Measurements from ENCODE around the gene RS1. TPM values are rescaled to one million over a fixed set of nuclear protein-coding genes. Genes with fewer than 3 reads are reported as not detected.

The RS1 gene
- total RNA-seq, 1 experiment from 2014 or later = not detected

DNA sequence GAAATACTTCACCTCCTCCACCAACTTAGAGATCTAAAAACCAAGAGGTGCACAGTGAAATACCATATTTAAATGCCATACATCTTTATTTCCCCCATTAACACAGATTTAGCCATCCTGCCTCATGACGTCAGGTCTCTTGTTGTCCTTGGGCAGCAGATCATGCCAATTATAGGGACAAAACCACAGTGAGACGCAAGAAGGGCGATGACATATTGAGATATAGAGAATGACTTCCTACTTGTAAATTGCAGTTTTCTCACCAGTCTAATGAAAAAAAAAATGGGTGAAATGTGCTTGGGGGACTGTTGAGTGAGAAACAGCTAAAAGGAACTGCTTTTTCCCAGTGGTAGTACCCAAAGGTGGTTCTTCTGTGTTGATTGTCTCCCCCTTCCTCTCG, 24.3 kb downstream of the RS1 start:
- POLR2A ChIA-PET (ENCODE audit: unreplicated experiment) = no interaction called here
- Histone ChIP-seq H4K20me1 (ENCODE audit: low read length) (no peaks in the 10 kb centered on the region), H2AFZ (ENCODE audit: low read length) (no peak overlapping the region), H3K4me3 (ENCODE audit: low read length) (no peak overlapping the region), H3K9me2 (replicated peaks; ENCODE audit: low read length) (no peaks in the 10 kb centered on the region), H3K36me3 (ENCODE audit: low read depth, low read length) (no peaks in the 10 kb centered on the region), H3K27ac (ENCODE audit: low read length) (no peak overlapping the region), H3K4me1 (ENCODE audit: insufficient read depth, low read length) (no peaks in the 10 kb centered on the region), H3K79me2 (ENCODE audit: low read length) (no peaks in the 10 kb centered on the region), H3K9me3 (ENCODE audit: low read length) (no peaks in the 10 kb centered on the region), H3K4me2 (ENCODE audit: low read length) (no peak overlapping the region), H3K27me3 (ENCODE audit: low read length) (no peaks in the 10 kb centered on the region), H3F3A (ENCODE audit: low read length, unreplicated experiment) (no peaks in the 10 kb centered on the region), H3K9ac (ENCODE audit: low read length) (no peak overlapping the region)
- TF ChIP-seq EZH2phosphoT487 (IDR thresholded peaks at IDR 0.05; ENCODE audit: borderline replicate concordance, low read length) (no peak), EZH2 (IDR thresholded peaks at IDR 0.05; ENCODE audit: low read length, unreplicated experiment) (no peak)
- TF ChIP-seq, protein P1, sequence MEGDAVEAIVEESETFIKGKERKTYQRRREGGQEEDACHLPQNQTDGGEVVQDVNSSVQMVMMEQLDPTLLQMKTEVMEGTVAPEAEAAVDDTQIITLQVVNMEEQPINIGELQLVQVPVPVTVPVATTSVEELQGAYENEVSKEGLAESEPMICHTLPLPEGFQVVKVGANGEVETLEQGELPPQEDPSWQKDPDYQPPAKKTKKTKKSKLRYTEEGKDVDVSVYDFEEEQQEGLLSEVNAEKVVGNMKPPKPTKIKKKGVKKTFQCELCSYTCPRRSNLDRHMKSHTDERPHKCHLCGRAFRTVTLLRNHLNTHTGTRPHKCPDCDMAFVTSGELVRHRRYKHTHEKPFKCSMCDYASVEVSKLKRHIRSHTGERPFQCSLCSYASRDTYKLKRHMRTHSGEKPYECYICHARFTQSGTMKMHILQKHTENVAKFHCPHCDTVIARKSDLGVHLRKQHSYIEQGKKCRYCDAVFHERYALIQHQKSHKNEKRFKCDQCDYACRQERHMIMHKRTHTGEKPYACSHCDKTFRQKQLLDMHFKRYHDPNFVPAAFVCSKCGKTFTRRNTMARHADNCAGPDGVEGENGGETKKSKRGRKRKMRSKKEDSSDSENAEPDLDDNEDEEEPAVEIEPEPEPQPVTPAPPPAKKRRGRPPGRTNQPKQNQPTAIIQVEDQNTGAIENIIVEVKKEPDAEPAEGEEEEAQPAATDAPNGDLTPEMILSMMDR (conservative IDR thresholded peaks at IDR 0.05; ENCODE audit: low read depth, low read length) = no peak
- intact Hi-C loops (cut with micrococcal nuclease) = no loop called here
- no peak for ATAC-seq
- DNase-seq = no peak
- CTCF ChIA-PET = no interaction called here
- BruUV-seq (replicated peaks) = no TSS peak

DNA sequence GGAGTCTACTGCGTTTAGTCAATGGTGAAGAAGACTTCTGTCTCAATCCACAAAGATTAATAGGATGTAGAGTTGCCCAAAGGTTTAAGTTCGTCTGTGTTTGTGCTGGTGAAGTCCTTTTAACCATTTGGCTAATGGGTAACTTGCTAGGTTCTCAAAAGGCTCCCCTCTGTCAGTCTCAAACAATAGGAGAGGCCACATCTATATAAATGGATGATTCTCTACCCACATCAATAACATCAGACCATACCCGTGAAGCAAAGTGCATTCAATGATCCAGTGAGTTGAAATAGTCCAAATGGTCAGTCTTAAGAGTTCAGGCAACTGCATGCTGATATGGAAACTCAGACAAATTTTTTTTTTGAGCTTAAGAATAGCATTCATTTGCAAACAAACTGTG, 28.1 kb downstream of the RS1 start:
- Histone ChIP-seq H3K36me3 (ENCODE audit: low read depth, low read length) (no peaks in the 10 kb centered on the region), H3K4me1 (ENCODE audit: insufficient read depth, low read length) (no peaks in the 10 kb centered on the region), H3F3A (ENCODE audit: low read length, unreplicated experiment) (no peaks in the 10 kb centered on the region), H3K27ac (ENCODE audit: low read length) (no peak overlapping the region), H3K9ac (ENCODE audit: low read length) (no peak overlapping the region), H2AFZ (ENCODE audit: low read length) (no peak overlapping the region), H4K20me1 (ENCODE audit: low read length) (no peaks in the 10 kb centered on the region), H3K9me3 (ENCODE audit: low read length) (no peaks in the 10 kb centered on the region), H3K27me3 (ENCODE audit: low read length) (no peaks in the 10 kb centered on the region), H3K4me3 (ENCODE audit: low read length) (no peak overlapping the region), H3K79me2 (ENCODE audit: low read length) (no peaks in the 10 kb centered on the region), H3K4me2 (ENCODE audit: low read length) (no peak overlapping the region), H3K9me2 (replicated peaks; ENCODE audit: low read length) (no peaks in the 10 kb centered on the region)
- TF ChIP-seq EZH2phosphoT487 (IDR thresholded peaks at IDR 0.05; ENCODE audit: borderline replicate concordance, low read length) = no peak
- no peak for TF ChIP-seq EZH2 (IDR thresholded peaks at IDR 0.05; ENCODE audit: low read length, unreplicated experiment)
- TF ChIP-seq, protein P1 (conservative IDR thresholded peaks at IDR 0.05; ENCODE audit: low read depth, low read length) = no peak
- DNase-seq (no peak), ATAC-seq (no peak)
- no TSS peak for BruUV-seq (replicated peaks)
- CTCF ChIA-PET = no interaction called here
- intact Hi-C loops (cut with micrococcal nuclease) = no loop called here
- POLR2A ChIA-PET (ENCODE audit: unreplicated experiment) = no interaction called here

- Histone ChIP-seq H3K9ac (ENCODE audit: low read length) (no peak overlapping the region), H3K4me1 (ENCODE audit: insufficient read depth, low read length) (no peaks in the 10 kb centered on the region), H3K4me2 (ENCODE audit: low read length) (no peak overlapping the region), H3K27me3 (ENCODE audit: low read length) (no peaks in the 10 kb centered on the region), H3K4me3 (ENCODE audit: low read length) (no peak overlapping the region), H3K36me3 (ENCODE audit: low read depth, low read length) (no peaks in the 10 kb centered on the region), H3F3A (ENCODE audit: low read length, unreplicated experiment) (no peaks in the 10 kb centered on the region), H2AFZ (ENCODE audit: low read length) (no peak overlapping the region), H3K79me2 (ENCODE audit: low read length) (no peaks in the 10 kb centered on the region), H3K9me2 (replicated peaks; ENCODE audit: low read length) (no peaks in the 10 kb centered on the region), H3K9me3 (ENCODE audit: low read length) (no peaks in the 10 kb centered on the region), H3K27ac (ENCODE audit: low read length) (no peak overlapping the region), H4K20me1 (ENCODE audit: low read length) (no peaks in the 10 kb centered on the region)
- POLR2A ChIA-PET (ENCODE audit: unreplicated experiment) = no interaction called here
- BruUV-seq (replicated peaks) = no TSS peak
- intact Hi-C loops (cut with micrococcal nuclease) = no loop called here
- ATAC-seq = no peak
- TF ChIP-seq EZH2 (IDR thresholded peaks at IDR 0.05; ENCODE audit: low read length, unreplicated experiment) (no peak), EZH2phosphoT487 (IDR thresholded peaks at IDR 0.05; ENCODE audit: borderline replicate concordance, low read length) (no peak)
- TF ChIP-seq, protein P1 (conservative IDR thresholded peaks at IDR 0.05; ENCODE audit: low read depth, low read length) = no peak
- no peak for DNase-seq
- CTCF ChIA-PET = no interaction called here
These were observed 28.7 kb downstream of the RS1 start for GRCh38 chrX:18643243-18643642.

All from PC-3 (cell line).